ENCODE data around the gene BRIP1.
"Not testable (repeated sequence)": the region's sequence is repeated elsewhere in the genome, so short reads cannot be mapped to it uniquely, and the experiment has no call there.

The BRIP1 gene

GRCh38 chr17:61734466-61734865 lies 128.9 kb downstream of the BRIP1 start:
- in situ Hi-C loops (cut with MboI; ENCODE audit: low sequenced_read_pairs), result no loop called here

- in situ Hi-C loops (cut with MboI; ENCODE audit: low sequenced_read_pairs), result no loop called here
These were observed 129.3 kb downstream of the BRIP1 start for GRCh38 chr17:61734012-61734411.

GRCh38 chr17:61733021-61733420 lies 130.3 kb downstream of the BRIP1 start:
- in situ Hi-C loops (cut with MboI; ENCODE audit: low sequenced_read_pairs), result no loop called here

- in situ Hi-C loops (cut with MboI; ENCODE audit: low sequenced_read_pairs), result no loop called here
These were observed 131.2 kb downstream of the BRIP1 start for GRCh38 chr17:61732169-61732568.

DNA sequence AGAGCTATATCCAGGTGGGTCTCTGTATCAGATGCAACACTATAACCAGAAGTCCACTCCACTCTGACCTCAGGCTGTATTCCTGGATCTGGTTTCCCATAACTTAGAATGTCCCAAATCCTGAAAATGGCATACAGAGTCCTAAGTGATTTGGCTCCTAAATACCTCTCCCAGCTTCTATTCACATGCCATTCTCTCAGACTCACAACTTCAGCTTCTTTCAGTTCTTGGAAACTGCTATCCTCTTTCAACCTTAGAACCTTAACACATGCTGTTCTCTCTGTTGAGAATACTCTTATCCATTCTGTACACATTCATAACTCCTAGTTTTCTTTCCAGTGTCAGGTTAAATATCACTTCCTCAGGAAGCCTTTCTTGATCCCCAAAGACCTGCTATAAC lies 132.0 kb downstream of the BRIP1 start:
- in situ Hi-C loops (cut with MboI; ENCODE audit: low sequenced_read_pairs), result no loop called here

DNA sequence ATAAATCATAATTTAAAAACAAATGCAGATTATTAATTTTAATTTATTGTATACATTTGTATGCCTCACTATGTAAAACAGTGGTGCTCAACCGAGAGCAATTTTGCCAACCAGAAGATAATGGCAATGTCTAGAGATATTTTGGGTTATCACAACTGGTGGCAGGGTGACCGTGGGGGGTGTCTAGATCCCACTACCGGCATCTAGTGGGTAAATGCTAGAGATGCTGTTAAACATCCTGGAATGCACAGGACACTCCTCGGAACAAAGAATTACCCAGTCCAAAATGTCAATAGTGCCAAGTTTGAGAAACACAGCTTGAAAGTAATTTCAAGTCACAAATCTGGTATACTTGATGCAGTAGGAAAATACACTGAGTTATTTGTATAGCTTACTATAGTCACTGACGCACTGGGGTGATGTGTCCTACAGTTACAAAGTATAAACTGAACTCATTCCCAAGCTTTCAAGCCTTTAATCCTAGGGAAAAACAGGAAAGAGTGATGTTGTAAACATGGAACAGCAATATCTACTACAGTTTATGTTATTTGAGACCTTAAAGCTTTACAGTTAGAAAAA lies 133.5 kb downstream of the BRIP1 start:
- in situ Hi-C loops (cut with MboI; ENCODE audit: low sequenced_read_pairs), result no loop called here

DNA sequence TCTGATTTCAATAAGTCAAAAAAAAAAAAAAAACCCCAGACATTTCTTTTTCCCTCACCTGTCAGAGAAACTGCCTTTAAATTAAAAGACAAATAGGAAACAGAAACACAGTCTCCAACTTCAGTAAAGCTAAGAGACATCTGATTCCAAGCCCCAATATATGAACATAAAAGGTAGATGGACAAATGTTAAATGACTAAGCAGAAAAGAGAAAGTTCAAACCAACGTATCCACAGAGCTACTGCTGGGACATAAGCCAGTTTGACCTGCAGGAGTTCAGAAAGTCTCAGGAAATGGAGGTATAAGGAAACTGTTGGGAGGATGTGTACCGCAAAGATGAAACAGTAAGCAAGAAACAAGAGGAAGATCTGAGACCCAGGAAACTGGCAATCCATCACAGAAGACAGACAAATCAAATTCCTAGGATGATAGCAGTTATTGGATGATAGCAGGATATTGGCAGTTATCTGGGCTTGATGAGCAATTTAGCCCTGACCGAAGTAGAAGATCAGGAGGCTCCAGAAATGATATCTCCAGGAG lies 135.0 kb downstream of the BRIP1 start:
- in situ Hi-C loops (cut with MboI; ENCODE audit: low sequenced_read_pairs), result no loop called here

- in situ Hi-C loops (cut with MboI; ENCODE audit: low sequenced_read_pairs), result not testable (repeated sequence)
These were observed 135.5 kb downstream of the BRIP1 start for GRCh38 chr17:61727798-61728197.

DNA sequence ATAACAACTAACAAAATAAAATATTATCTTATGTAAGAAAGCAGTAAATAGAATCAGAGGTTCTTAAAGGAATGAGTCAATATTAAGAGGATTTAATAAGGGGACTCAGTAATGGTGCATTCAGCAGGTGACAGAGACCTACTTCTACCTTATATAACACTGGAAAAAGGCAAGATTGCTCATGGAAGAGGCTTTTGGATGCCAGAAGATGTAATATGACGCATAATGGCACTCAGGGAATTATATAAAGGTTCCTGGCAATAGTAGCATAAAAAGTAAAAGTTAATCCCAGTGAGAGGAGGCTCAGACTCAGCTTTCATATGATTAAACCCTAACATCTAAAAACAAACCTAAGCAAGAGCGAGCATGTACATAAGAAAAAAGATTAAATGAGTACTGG lies 136.4 kb downstream of the BRIP1 start:
- in situ Hi-C loops (cut with MboI; ENCODE audit: low sequenced_read_pairs), result no loop called here

GRCh38 chr17:61724777-61725176 lies 138.6 kb downstream of the BRIP1 start:
- in situ Hi-C loops (cut with MboI; ENCODE audit: low sequenced_read_pairs), result no loop called here

GRCh38 chr17:61723914-61724313 lies 139.4 kb downstream of the BRIP1 start:
- in situ Hi-C loops (cut with MboI; ENCODE audit: low sequenced_read_pairs), result no loop called here

GRCh38 chr17:61723183-61723582 lies 140.1 kb downstream of the BRIP1 start:
- in situ Hi-C loops (cut with MboI; ENCODE audit: low sequenced_read_pairs), result no loop called here

DNA sequence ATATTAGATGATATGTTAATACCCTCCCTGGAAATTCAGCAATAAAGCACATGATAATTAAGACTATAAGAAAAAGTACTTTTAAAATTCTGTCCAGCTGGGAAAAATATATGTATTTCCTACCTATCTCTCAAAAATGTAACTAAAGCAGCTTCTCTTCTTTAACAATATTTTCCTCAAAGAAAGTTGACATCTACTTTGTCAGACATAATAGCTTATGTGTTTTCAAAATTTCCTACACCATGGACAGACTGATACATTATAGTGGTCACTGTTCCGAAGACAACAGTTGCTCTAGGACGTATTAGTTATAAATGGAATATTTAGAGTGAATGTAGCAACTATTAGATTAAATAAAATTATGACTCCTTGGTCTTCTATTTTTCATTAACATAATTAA lies 140.9 kb downstream of the BRIP1 start:
- in situ Hi-C loops (cut with MboI; ENCODE audit: low sequenced_read_pairs), result no loop called here

DNA sequence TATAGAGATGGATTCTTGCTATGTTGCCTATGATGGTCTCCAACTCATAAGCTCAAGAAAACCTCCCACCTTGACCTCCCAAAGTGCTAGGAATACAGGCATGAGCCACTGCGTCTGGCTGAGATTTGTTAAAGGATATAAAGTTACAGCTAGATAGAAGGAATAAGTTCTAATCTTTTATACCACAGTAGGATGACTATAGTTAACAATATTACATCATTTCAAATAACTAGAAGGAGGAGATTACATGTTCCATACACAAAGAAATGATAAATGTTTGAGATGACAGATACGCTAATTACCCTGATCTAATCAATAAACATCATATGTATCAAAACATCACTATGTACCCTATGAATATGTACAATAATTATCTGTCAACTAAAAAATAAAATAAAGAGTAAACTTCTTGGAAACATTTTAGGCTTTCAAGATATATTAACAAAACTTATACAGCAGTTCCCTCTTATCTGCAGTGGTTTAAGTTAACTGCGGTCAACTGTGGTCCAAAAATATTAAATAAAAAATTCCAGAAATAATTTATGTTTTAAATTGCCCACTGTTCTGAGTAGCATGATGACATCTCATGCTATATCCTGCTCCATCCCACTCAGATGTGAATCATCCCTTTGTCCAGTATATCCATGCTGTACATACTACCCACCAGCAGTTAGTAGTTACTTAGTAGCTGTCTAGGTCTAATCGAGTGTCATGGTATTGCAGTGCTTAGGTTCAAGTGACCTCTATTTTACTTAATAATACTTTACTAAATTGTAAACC lies 143.1 kb downstream of the BRIP1 start:
- in situ Hi-C loops (cut with MboI; ENCODE audit: low sequenced_read_pairs), result no loop called here

- in situ Hi-C loops (cut with MboI; ENCODE audit: low sequenced_read_pairs), result not testable (repeated sequence)
These were observed 144.1 kb downstream of the BRIP1 start for GRCh38 chr17:61719220-61719619.

DNA sequence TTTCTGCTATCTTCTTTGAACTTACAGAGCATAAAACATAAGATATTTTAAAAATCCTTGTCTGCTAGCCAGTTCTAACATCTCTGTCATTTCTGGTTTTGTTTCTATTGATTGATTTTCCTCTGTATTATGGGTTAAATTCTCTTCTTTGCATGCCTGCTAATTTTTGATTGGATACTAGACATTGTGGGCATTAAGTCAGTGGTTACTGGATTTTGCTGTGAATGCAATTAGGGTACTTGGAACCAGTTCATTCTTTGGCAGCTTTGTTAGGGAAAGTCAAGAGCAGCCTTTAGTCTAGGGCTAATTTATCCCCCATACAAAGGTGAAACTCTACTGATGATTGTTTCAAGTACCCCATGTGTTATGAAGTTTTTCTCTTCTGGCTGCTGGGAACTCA lies 145.3 kb downstream of the BRIP1 start:
- in situ Hi-C loops (cut with MboI; ENCODE audit: low sequenced_read_pairs), result no loop called here

GRCh38 chr17:61717352-61717751 lies 146.0 kb downstream of the BRIP1 start:
- in situ Hi-C loops (cut with MboI; ENCODE audit: low sequenced_read_pairs), result no loop called here

- in situ Hi-C loops (cut with MboI; ENCODE audit: low sequenced_read_pairs), result no loop called here
These were observed 147.0 kb downstream of the BRIP1 start for GRCh38 chr17:61716225-61716829.

- in situ Hi-C loops (cut with MboI; ENCODE audit: low sequenced_read_pairs), result no loop called here
These were observed 148.0 kb downstream of the BRIP1 start for GRCh38 chr17:61715348-61715747.

DNA sequence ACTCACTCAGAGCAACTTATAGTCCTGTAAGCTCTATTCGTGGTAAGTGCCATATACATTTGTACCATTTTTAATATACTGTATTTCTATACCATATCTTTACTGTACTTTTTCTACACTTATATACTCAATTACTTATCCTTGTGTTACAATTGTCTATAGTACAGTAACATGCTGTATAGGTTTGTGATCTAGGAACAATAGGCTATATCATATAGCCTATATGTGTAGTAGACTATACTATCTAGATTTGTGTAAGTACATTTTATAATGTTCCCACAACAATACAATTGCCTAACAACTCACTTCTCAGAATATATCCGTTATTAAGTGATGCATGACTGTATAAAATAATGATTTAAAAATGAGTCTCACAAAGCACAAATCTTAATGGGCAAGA lies 149.0 kb downstream of the BRIP1 start:
- in situ Hi-C loops (cut with MboI; ENCODE audit: low sequenced_read_pairs), result no loop called here

GRCh38 chr17:61713035-61713434 lies 150.3 kb downstream of the BRIP1 start:
- in situ Hi-C loops (cut with MboI; ENCODE audit: low sequenced_read_pairs), result no loop called here

- in situ Hi-C loops (cut with MboI; ENCODE audit: low sequenced_read_pairs), result no loop called here
These were observed 152.8 kb downstream of the BRIP1 start for GRCh38 chr17:61710546-61710945.
